ENCODE results near the gene MTA3. TPM values are rescaled to one million over a fixed set of nuclear protein-coding genes. Genes with fewer than 3 reads are reported as not detected.

MTA3 gene
- total and polyA plus RNA-seq, 2 donors (not counting 1 experiment from before 2014, with no cell fraction given) = 13.4 to 33.2 TPM

GRCh38 chr2:42724886-42725285, 156.5 kb downstream of the MTA3 start:
- Mint-ChIP-seq H3K4me3 (no peak overlapping the region), H3K4me1 (peaks cover 11% of the 10 kb centered on the region), H3K27me3 (no peaks in the 10 kb centered on the region), H3K27ac (peak overlapping the region; percentile 11), H3K9me3 (ENCODE audit: insufficient read depth) (no peaks in the 10 kb centered on the region)
- Histone ChIP-seq H3K27me3 (replicated peaks in 1 of 4; ENCODE audit: control extremely low read depth in 1 of 4, control insufficient read depth in 3 of 4, insufficient read depth in 4 of 4, low read length in 3 of 4) (no peaks in the 10 kb centered on the region), H3K9me3 (ENCODE audit: control extremely low read depth in 1 of 3, control insufficient read depth in 2 of 3, insufficient read depth in 1 of 3, low read length in 2 of 3) (peaks cover 0 to 5% (median 5%) of the 10 kb centered on the region in 3 donors), H3K4me1 (ENCODE audit: control insufficient read depth in 2 of 2, insufficient read depth in 2 of 2, low read length in 2 of 2) (peaks cover 0 to 7% of the 10 kb centered on the region in 2 donors), H3K4me2 (replicated peaks; ENCODE audit: low read depth, low read length, poor library complexity, severe bottlenecking) (no peak overlapping the region), H2AFZ (ENCODE audit: insufficient read depth, low read depth, low read length, poor library complexity, severe bottlenecking) (no peak overlapping the region), H3K36me3 (replicated peaks in 1 of 2; ENCODE audit: control extremely low read depth in 1 of 2, control insufficient read depth in 1 of 2, extremely low read depth in 1 of 2, insufficient read depth in 2 of 2, low read length in 1 of 2) (no peaks in the 10 kb centered on the region), H3K27ac (ENCODE audit: low read length in 2 of 2) (no peak overlapping the region), H3K9ac (ENCODE audit: low read length) (no peak overlapping the region), H4K20me1 (ENCODE audit: control insufficient read depth, insufficient read depth, low read length, poor library complexity, severe bottlenecking) (no peaks in the 10 kb centered on the region), H3K79me2 (ENCODE audit: control insufficient read depth, insufficient read depth, low read length) (no peaks in the 10 kb centered on the region), H3K4me3 (ENCODE audit: control extremely low read depth in 1 of 5, extremely low read depth in 1 of 5, insufficient read depth in 1 of 5, low read depth in 2 of 5, low read length in 4 of 5) (no peak overlapping the region)
- 83% methylated on average over 1 of the region's 2 CpGs for WGBS (ENCODE audit: insufficient coverage)
- intact Hi-C loops (cut with micrococcal nuclease) = no loop called here
- ChIA-PET POLR2A (interaction anchor here (0.7 kb wide), 1 partner anchor 13 kb away, joined by 5 read pairs; no protein-coding TSS in a partner anchor), CTCF (interaction anchor here (1.4 to 2.2 kb wide), 2 partner anchors 17 to 30 kb away, joined by 3 to 5 read pairs; no protein-coding TSS in a partner anchor)
- DNase-seq = no peak
- TF ChIP-seq CTCF (IDR thresholded peaks at IDR 0.05) = no peak
- TF ChIP-seq EZH2 (IDR thresholded peaks at IDR 0.05; ENCODE audit: borderline replicate concordance, insufficient read depth, low read depth, low read length, poor library complexity, severe bottlenecking) = no peak
- ATAC-seq (ENCODE audit: low read depth) = no peak

- Mint-ChIP-seq H3K9me3 (ENCODE audit: insufficient read depth) (no peaks in the 10 kb centered on the region), H3K4me1 (peaks cover 11% of the 10 kb centered on the region), H3K4me3 (no peak overlapping the region), H3K27me3 (no peaks in the 10 kb centered on the region), H3K27ac (no peak overlapping the region)
- H2AFZ ChIP-seq (ENCODE audit: insufficient read depth, low read depth, low read length, poor library complexity, severe bottlenecking) = no peak overlapping the region
- no peaks in the 10 kb centered on the region for H3K79me2 ChIP-seq (ENCODE audit: control insufficient read depth, insufficient read depth, low read length)
- H3K27me3 ChIP-seq (replicated peaks in 1 of 4; ENCODE audit: control extremely low read depth in 1 of 4, control insufficient read depth in 3 of 4, insufficient read depth in 4 of 4, low read length in 3 of 4) = no peaks in the 10 kb centered on the region
- no peak overlapping the region for H3K9ac ChIP-seq (ENCODE audit: low read length)
- peaks cover 4 to 6% (median 5%) of the 10 kb centered on the region in 3 donors for H3K9me3 ChIP-seq (ENCODE audit: control extremely low read depth in 1 of 3, control insufficient read depth in 2 of 3, insufficient read depth in 1 of 3, low read length in 2 of 3)
- ChIA-PET POLR2A (no interaction called here), CTCF (interaction anchor here (0.7 to 2.2 kb wide), 3 partner anchors 17 to 212 kb away, joined by 3 to 5 read pairs (median 3); no protein-coding TSS in a partner anchor)
- TF ChIP-seq EZH2 (IDR thresholded peaks at IDR 0.05; ENCODE audit: borderline replicate concordance, insufficient read depth, low read depth, low read length, poor library complexity, severe bottlenecking) (no peak), CTCF (IDR thresholded peaks at IDR 0.05) (no peak)
- no peak for DNase-seq
- no peak overlapping the region for H3K4me3 ChIP-seq (ENCODE audit: control extremely low read depth in 1 of 5, extremely low read depth in 1 of 5, insufficient read depth in 1 of 5, low read depth in 2 of 5, low read length in 4 of 5)
- no peaks in the 10 kb centered on the region for H4K20me1 ChIP-seq (ENCODE audit: control insufficient read depth, insufficient read depth, low read length, poor library complexity, severe bottlenecking)
- H3K36me3 ChIP-seq (replicated peaks in 1 of 2; ENCODE audit: control extremely low read depth in 1 of 2, control insufficient read depth in 1 of 2, extremely low read depth in 1 of 2, insufficient read depth in 2 of 2, low read length in 1 of 2) = no peaks in the 10 kb centered on the region
- H3K4me2 ChIP-seq (replicated peaks; ENCODE audit: low read depth, low read length, poor library complexity, severe bottlenecking) = no peak overlapping the region
- H3K27ac ChIP-seq (ENCODE audit: low read length in 2 of 2) = no peak overlapping the region
- ATAC-seq (ENCODE audit: low read depth) = no peak
- 83% methylated on average over 2 of the region's 4 CpGs for WGBS (ENCODE audit: insufficient coverage)
- H3K4me1 ChIP-seq (ENCODE audit: control insufficient read depth in 2 of 2, insufficient read depth in 2 of 2, low read length in 2 of 2) = peaks cover 0 to 7% of the 10 kb centered on the region in 2 donors
- intact Hi-C loops (cut with micrococcal nuclease) = no loop called here
Observed at GRCh38 chr2:42725657-42726056, 157.2 kb downstream of the MTA3 start.

Measured in B cell (primary cell).